ENCODE data around the gene TELO2.

GRCh38 chr16:1451702-1452392, 41.3 kb upstream of the TELO2 start:
- TF ChIP-seq POLR2A (IDR thresholded peaks at IDR 0.05) (no peak), CTCF (IDR thresholded peaks at IDR 0.05) (no peak)
